Natural killer cell (primary cell): ENCODE results near the gene NECAB2. TPM values are rescaled to one million over a fixed set of nuclear protein-coding genes. Genes with fewer than 3 reads are reported as not detected.
"Not testable (repeated sequence)": the region's sequence is repeated elsewhere in the genome, so short reads cannot be mapped to it uniquely, and the experiment has no call there.

Source experiments
- ATAC-seq, 3 donors: fragments of 150-1000 bp in 2 of 3; fragments of 200-7000 bp in 1 of 3; cut with Tn5 transposase; 1 replicate in 1 of 3; 2 replicates in 2 of 3; pipeline ENCODE4 v1.10.0; 2021; ENCODE audit warnings: mild to moderate bottlenecking in 2 of 3, moderate library complexity in 2 of 3
- DNase-seq, 2 donors: peaks; one replicate each; pipeline versions ENCODE4 v3.0.0 to v3.0.0-alpha.2; 2013 to 2021; ENCODE audit warnings: mixed read lengths in 1 of 2
- H3K27ac ChIP-seq: one replicate; pipeline ENCODE4 v1.5.1; 2013; ENCODE audit warnings: mild to moderate bottlenecking, low read length
- H3K27me3 ChIP-seq: one replicate; pipeline ENCODE4 v1.6.1; 2013; ENCODE audit warnings: low read length; ENCODE audit not compliant: control insufficient read depth, insufficient read depth
- H3K36me3 ChIP-seq: one replicate; pipeline ENCODE4 v1.6.1; 2013; ENCODE audit warnings: low read length; ENCODE audit not compliant: control insufficient read depth, insufficient read depth
- H3K4me1 ChIP-seq: one replicate; pipeline ENCODE4 v1.6.1; 2013; ENCODE audit warnings: low read length; ENCODE audit not compliant: control insufficient read depth, insufficient read depth
- H3K4me3 ChIP-seq: one replicate; pipeline ENCODE4 v1.5.1; 2013; ENCODE audit warnings: low read length
- H3K9me3 ChIP-seq: one replicate; pipeline ENCODE4 v1.6.1; 2013; ENCODE audit warnings: low read length; ENCODE audit not compliant: control insufficient read depth, insufficient read depth
- H3K27ac Mint-ChIP-seq, 2 donors: one replicate each; pipeline ENCODE4 v1.8.0; 2022; ENCODE audit warnings: mild to moderate bottlenecking in 2 of 2, mixed read lengths in 2 of 2, moderate library complexity in 1 of 2
- H3K27me3 Mint-ChIP-seq, 2 donors: one replicate each; pipeline ENCODE4 v1.8.0; 2022; ENCODE audit warnings: low read depth in 2 of 2, mixed read lengths in 2 of 2
- H3K36me3 Mint-ChIP-seq: one replicate; pipeline ENCODE4 v1.8.0; 2022; ENCODE audit warnings: mixed read lengths
- H3K4me1 Mint-ChIP-seq, 2 donors: one replicate each; pipeline ENCODE4 v1.8.0; 2022; ENCODE audit warnings: mixed read lengths in 2 of 2
- H3K4me3 Mint-ChIP-seq: one replicate; pipeline ENCODE4 v1.8.0; 2022; ENCODE audit warnings: mild to moderate bottlenecking, moderate library complexity, mixed read lengths
- H3K9me3 Mint-ChIP-seq, 2 donors: one replicate each; pipeline ENCODE4 v1.8.0; 2022; ENCODE audit warnings: mixed read lengths in 2 of 2
- CTCF ChIP-seq: fragments of 200-600 bp; IDR thresholded peaks from one replicate; pipeline ENCODE4 v1.8.0; 2022; ENCODE audit warnings: antibody characterized with exemption
- WGBS: methylation state at CpG from one replicate; pipeline ENCODE4 v1.1.7; 2013; ENCODE audit warnings: missing lambda C conversion rate; ENCODE audit not compliant: insufficient coverage; 5-methylcytosine and 5-hydroxymethylcytosine counted together
- intact Hi-C: fragments of 100-400 bp; cut with micrococcal nuclease; formaldehyde crosslinking; loops from one replicate; pipeline ENCODE4 v1.14.2; 2022
- total RNA-seq, 4 donors: library from RNA; stranded (reverse); fragments of 120-200 nt in 1 of 4; gene quantifications; one replicate each; pipeline versions ENCODE4 v1.2.3 to v1.2.4, GENCODE V29; 2013 to 2022

NECAB2 gene
- total RNA-seq, 3 donors from 2014 or later (not counting 1 experiment from before 2014, with no cell fraction given) = 0.75 TPM; not detected in 2

GRCh38 chr16:83940119-83940518 lies 27.9 kb upstream of the NECAB2 start:
- no peaks in the 10 kb centered on the region for H3K9me3 Mint-ChIP-seq

GRCh38 chr16:83940630-83941378 lies 27.2 kb upstream of the NECAB2 start:
- Histone ChIP-seq H3K4me3 (no peak overlapping the region), H3K27me3 (no peaks in the 10 kb centered on the region), H3K27ac (no peak overlapping the region), H3K36me3 (no peaks in the 10 kb centered on the region), H3K4me1 (peaks cover 3% of the 10 kb centered on the region), H3K9me3 (no peaks in the 10 kb centered on the region)
- no peak for TF ChIP-seq CTCF
- Mint-ChIP-seq H3K27ac (peak overlapping the region in 1 of 2 donors; percentile 10), H3K9me3 (no peaks in the 10 kb centered on the region), H3K4me3 (no peak overlapping the region), H3K4me1 (peaks cover 0 to 6% of the 10 kb centered on the region in 2 donors), H3K36me3 (no peaks in the 10 kb centered on the region), H3K27me3 (no peaks in the 10 kb centered on the region)
- ATAC-seq (no peak), DNase-seq (no peak)
- intact Hi-C loops = no loop called here
- 87% methylated on average over 28 of the region's 28 CpGs for WGBS

More at GRCh38 chr16:83940119-83940518, 27.9 kb upstream of the NECAB2 start:
- H3K4me1 Mint-ChIP-seq = peaks cover 0 to 7% of the 10 kb centered on the region in 2 donors
- Histone ChIP-seq H3K9me3 (no peaks in the 10 kb centered on the region), H3K36me3 (no peaks in the 10 kb centered on the region), H3K4me3 (no peak overlapping the region), H3K27ac (no peak overlapping the region), H3K27me3 (no peaks in the 10 kb centered on the region), H3K4me1 (peaks cover 3% of the 10 kb centered on the region)
- DNase-seq = no peak
- no peak for TF ChIP-seq CTCF
- no peaks in the 10 kb centered on the region for H3K36me3 Mint-ChIP-seq
- H3K4me3 Mint-ChIP-seq = no peak overlapping the region
- ATAC-seq = no peak
- intact Hi-C loops = no loop called here
- peak overlapping the region in 1 of 2 donors; percentile 10 for H3K27ac Mint-ChIP-seq
- H3K27me3 Mint-ChIP-seq = no peaks in the 10 kb centered on the region
- 91% methylated on average over 12 of the region's 12 CpGs for WGBS

- not testable (repeated sequence) for ATAC-seq
Measured at GRCh38 chr16:83941546-83941945, 26.5 kb upstream of the NECAB2 start.

GRCh38 chr16:83942074-83942473 lies 26.0 kb upstream of the NECAB2 start:
- H3K27me3 Mint-ChIP-seq = no peaks in the 10 kb centered on the region
- no peaks in the 10 kb centered on the region for H3K36me3 Mint-ChIP-seq
- no peaks in the 10 kb centered on the region for H3K9me3 Mint-ChIP-seq
- intact Hi-C loops = no loop called here
- WGBS = 90% methylated on average over 14 of the region's 14 CpGs
- no peak overlapping the region for H3K27ac Mint-ChIP-seq
- Histone ChIP-seq H3K9me3 (no peaks in the 10 kb centered on the region), H3K4me1 (peaks cover 3% of the 10 kb centered on the region), H3K4me3 (no peak overlapping the region), H3K27ac (no peak overlapping the region), H3K27me3 (no peaks in the 10 kb centered on the region), H3K36me3 (no peaks in the 10 kb centered on the region)
- H3K4me3 Mint-ChIP-seq = no peak overlapping the region
- DNase-seq = no peak
- TF ChIP-seq CTCF = no peak
- ATAC-seq = no peak
- peaks cover 0 to 6% of the 10 kb centered on the region in 2 donors for H3K4me1 Mint-ChIP-seq

More at GRCh38 chr16:83941546-83941945, 26.5 kb upstream of the NECAB2 start:
- H3K4me1 Mint-ChIP-seq, intact Hi-C loops, H3K36me3 ChIP-seq, H3K27me3 Mint-ChIP-seq, H3K9me3 ChIP-seq, H3K27me3 ChIP-seq, H3K27ac Mint-ChIP-seq, H3K9me3 Mint-ChIP-seq, H3K36me3 Mint-ChIP-seq, H3K4me3 ChIP-seq, DNase-seq, H3K4me1 ChIP-seq, H3K27ac ChIP-seq, H3K4me3 Mint-ChIP-seq: not testable (repeated sequence)
- WGBS = 93% methylated on average over 8 of the region's 9 CpGs
